OCI-LY3 (cell line): ENCODE measurements around the gene L3MBTL3.

Experiments used
- CTCF ChIP-seq: fragments of 200-600, 300-600 bp; sonication (generic); IDR thresholded peaks from 2 replicates; pipeline ENCODE4 v1.5.1; 2014; ENCODE audit warnings: antibody characterized with exemption, low read length, low read depth
- EZH2phosphoT487 ChIP-seq: fragments of 200-600 bp; shearing (Covaris generic); IDR thresholded peaks from 2 replicates; pipeline ENCODE4 v1.6.1; 2018; ENCODE audit warnings: antibody characterized with exemption, mixed run types, low read depth

GRCh38 chr6:129969064-129969463, 49.3 kb upstream of the L3MBTL3 start:
- TF ChIP-seq EZH2phosphoT487 (no peak), CTCF (no peak)
